GM19328 (cell line): ENCODE results near the gene SACS.
"Not testable (repeated sequence)": the region's sequence is repeated elsewhere in the genome, so short reads cannot be mapped to it uniquely, and the experiment has no call there.

ENCODE experiments used
- ATAC-seq: cut with Tn5 transposase; IDR thresholded peaks from one replicate; pipeline ENCODE4 v1.9.1; 2021; ENCODE audit warnings: mild to moderate bottlenecking, moderate library complexity; ENCODE audit not compliant: unreplicated experiment

Gene SACS

DNA sequence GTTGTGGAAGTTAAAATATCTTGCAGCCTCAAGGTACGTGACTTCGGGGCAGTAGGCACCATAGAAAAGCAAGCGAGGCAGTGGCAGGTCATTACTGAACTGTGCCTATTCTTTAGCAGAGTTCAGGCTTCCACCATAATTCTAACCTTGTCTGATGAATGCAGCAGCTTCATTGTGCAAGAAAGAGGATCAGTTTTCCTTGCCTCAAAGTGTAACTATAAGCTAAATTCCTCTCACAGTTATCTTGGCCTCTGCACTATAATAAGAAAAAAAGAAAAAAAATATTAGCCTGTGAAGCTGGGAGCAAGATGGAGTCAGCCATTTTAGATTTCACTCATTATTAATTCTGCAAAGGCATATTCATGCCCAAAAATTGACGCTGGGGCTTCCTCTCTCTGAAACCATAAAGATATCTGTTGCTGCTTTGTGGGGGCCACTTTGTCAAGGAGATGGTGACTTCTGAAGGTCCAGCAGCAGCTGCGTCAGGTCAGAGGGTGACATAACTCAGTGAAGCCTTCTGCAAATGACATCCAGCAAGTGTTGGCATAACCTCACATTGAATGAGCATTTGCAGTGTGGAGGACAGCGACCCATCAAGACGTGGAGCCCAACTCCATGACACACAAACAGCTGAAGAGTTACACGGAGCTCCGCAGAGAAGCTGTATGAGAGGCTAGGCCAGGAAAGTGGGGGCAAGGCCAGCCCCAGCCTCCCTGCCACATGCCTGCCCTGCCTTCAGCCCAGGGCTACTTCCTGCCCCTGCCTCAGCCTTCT lies 23.1 kb upstream of the SACS start:
- ATAC-seq: no peak

DNA sequence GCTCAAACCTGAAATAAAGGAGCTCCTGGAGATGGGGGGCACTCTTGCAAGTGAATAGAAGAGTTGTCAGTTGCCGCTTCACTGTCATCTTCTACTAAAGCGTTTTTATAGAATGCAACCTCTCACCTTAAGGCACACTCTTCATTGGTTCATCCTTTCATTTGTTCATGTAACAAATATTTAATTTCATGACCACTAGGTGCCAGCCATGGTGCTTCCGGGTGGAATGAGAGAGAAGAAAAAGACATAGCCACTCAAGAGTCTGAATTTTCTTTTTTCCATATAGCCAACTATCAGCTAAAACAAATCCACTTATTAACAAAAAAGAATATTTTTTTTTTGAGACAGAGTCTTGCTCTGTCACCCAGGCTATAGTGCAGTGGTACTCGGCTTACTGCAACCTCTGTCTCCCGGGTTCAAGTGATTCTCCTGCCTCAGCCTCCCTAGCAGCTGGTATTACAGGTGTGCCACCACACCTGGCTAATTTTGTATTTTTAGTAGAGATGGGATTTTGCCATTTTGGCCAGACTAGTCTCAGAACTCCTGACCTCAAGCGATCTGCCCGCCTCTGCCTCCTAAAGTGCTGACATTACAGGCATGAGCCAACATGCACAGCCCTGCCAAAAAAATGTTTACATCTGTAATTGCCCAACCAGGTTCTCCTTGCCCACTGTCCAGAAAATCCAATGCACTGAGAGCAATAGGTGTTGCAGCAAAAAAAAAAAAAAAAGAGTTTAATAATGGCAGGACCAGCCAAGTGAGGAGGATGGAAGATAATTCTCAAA lies 22.1 kb upstream of the SACS start:
- no peak for ATAC-seq

DNA sequence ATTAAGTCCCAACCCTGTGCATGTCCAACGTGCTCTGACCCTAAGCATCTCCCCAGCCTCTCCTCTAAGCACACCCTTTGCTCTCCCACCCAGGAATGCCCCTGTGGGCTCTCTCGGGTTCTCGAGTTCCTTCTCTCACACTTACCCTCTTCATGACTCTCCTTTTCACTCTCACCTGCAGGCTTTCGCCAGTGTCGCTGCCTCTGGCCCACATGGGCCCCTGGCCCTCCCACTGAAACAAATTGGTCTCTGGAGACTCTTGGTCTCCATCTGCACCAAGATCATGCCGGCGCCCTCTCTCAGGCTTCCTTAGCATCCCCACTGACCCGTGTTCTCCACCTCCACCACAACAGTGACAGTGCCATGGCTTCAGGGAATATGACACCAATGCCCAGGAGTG lies 19.6 kb upstream of the SACS start:
- ATAC-seq: no peak

DNA sequence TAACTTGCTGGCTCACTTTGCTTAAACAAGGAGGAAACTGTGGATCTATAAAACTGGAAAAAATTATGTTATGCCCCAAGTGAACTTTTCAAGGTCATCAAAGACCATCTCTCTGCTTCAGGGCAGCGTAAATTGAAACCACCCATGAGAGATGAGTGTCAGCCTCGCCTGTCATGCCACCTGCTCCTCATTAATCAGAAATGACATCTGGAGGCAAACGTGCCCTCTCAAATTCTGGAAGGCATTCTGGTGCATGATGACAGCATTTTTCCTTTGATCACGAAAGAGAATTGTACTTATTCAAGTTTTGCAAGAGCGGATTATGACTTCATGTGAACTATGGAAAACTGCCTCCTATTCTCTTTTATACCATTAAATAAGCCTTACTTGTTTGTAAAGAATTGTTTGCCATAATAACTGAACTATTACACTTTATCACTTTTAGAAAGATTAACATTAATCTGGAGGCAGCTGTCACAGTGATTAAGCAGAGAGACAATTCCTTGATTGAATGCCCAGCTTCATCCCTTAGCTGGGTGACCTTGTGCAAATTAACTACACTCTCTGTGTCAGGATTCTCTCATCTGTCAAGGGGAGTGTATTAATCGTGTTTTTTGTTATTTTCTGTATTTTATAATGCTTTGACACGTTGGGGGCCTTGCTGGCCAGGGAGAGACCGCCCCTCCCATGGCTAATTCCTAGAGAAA lies 17.0 kb upstream of the SACS start:
- ATAC-seq: no peak

DNA sequence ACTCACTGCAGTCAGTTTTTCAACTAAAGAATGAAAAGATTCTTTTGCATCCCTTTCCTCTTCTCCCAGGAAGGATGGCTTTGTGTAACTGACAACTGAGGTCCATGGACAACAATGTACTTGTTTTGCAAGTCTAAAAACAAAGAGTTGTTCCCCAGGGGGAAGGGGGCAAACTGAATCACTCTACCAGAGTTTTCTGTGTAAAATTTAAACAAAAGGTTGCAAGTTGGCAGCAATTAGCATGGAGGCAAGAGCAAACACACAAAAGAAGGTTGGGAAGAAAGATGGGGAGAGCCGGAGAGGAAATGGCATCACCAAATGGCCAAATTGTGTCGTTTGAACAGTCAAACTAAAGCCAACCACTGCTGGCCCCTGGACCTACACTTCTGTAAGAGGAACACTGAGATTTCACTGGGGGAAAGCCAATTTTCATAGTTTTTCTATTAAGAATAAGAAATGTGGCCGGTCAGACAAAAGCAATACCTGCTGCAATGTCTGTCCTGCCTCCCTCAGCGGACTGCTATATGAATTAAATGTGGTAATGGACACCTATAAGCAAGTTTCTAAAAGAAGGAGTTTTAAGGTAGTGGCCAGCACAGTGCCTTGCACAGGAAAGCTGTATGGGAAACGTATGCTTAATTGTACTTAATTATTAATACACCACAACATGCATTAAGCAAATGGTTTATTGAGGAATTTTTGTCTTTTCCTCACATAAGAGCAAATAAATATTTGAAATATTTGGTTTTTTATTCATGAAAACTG lies 16.1 kb upstream of the SACS start:
- ATAC-seq: no peak

DNA sequence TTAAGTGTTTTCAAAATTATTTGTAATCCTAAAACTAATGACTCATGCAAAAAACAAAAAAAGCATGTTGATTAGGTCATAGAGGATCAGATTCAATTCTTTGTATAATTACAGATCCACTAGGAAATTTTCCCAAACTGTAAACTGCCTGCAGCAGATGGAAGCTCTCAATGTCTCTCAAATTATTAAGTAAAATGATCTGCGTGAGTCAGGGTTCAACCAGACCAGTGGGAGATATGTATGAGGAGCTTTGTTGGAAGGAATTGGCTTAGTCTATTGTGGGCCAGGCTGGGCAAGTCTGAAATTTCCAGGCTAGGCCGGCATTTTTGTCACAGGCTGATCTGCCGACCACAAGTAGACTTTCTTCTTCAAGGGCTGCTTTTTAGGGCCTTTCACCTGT lies 14.4 kb upstream of the SACS start:
- ATAC-seq: no peak

DNA sequence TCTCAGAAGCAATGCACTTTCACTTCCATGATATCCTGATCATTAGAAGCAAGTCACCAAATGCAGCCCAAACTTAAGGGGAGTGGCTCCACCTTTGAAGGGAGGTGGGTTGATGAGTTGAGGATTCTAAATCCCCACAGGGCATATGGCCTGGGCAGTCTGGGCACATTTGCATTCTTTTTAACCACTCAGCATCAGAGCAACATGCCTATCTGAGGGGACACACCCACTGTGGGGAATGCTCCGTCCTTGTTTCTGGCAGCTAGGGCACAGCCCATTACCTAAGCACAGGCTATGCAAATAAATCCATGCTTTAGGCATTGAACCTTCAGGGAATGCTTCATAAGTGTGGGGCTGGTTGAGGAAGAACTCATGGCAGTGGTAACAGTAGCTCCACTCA lies 12.3 kb upstream of the SACS start:
- ATAC-seq: no peak

DNA sequence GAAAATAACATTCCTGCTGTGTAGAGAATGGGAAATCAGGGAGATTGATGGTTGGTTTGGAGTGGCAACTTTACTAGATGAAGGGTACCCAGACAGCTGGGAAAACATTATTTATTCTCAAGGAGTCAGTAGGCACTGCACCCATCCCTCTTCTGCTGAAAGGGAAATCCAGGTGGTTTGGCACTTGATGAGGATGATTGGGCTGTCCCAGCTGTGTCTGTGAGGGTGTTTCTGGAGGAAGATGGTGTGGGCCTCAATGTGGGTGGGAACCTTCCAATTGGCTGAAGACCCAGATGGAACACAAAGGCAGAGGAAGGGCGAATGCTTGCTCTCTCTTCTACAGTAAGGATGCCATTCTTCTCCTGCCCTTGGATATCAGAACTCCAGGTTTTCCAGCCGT lies 10.4 kb upstream of the SACS start:
- no peak for ATAC-seq

DNA sequence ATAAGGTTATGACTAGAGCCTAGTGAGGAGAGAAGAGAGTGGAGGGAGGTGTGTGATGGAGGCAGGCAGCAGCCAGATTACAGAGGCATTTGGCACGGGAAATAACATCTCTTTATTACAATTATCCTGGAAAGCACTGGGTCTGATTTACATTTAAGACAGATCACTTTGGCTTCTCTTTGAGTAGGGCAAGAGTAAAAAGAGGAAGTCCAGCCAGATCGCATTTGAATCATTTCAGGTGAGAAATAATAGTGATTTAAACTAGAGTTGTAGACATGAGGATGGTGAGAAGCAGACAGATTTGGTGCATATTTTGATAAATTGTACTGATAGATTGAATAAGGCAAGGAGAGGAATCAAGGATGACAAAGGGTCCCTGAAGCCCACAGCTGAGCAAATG lies 9.6 kb upstream of the SACS start:
- ATAC-seq: no peak

DNA sequence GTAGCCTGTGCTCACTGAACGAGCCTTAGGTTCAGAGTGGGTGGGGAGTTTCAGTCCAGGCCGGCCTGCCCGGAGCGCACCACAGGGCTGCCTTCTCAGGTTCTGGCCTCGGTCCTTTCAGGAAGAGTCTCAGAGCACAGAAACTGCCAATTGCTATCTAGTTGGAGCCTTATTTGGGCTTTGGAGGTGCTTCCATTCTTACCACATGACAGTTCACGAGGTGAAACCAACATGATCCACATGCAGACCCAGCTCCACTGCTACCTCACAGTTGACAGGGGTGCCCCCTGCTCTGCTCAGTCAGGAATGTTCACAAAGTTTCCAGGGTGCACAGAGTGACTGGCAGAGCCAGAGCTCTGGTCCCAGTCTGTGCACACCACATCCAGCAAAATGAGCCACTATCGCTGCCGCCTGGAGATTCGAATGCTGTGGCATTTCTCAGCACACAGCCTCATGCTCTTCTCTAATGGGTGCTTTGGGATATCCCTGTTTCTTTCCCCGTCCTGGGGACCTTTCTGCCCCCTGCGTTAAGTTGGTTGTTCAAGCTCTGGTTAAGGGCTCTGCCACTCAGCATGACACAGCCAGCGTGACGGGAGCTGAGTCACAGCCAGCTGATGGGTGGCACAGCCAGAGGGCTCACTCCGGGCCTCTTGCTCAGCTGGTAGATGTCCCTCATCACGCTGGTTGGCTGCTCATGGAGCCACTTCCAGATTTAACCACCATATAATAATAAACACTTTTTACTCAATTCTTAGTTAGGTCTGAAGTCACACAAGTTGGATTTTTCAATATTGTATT lies 7.5 kb upstream of the SACS start:
- ATAC-seq: no peak

DNA sequence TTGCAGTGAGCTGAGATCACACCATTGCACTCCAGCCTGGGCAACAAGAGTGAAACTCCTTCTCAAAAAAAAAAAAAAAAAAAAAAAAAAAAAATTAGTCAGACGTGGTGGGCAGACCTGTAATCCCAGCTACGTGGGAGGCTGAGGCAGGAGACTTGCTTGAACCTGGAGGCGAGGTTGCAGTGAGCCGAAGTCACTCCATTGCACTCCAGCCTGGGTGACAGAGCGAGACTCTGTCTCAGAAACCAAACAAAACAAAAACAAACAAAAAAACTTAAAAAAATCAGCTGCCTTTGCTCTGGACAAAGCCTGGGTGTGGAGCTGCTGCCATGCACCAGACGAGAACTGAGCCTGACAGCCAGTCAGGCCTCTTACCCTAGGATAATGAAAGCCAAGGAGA lies 6.8 kb upstream of the SACS start:
- not testable (repeated sequence) for ATAC-seq

DNA sequence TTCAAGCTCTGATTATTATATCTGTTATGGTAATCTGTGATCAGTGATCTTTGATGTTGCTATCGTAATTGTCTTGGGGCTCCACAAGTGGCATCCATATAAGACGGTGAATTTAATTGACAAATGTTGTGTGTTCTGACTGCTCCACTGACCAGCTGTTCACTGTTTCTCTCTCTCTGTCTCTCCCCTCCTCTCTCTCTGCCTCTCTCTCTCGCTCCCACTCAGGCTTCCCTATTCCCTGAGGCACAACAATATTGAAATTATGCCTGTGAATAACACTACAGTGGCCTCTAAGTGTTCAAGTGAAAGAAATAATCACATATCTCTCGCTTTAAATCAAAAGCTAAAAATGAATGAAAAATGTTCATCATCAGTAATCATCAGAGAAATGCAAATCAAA lies 4.4 kb upstream of the SACS start:
- no peak for ATAC-seq

DNA sequence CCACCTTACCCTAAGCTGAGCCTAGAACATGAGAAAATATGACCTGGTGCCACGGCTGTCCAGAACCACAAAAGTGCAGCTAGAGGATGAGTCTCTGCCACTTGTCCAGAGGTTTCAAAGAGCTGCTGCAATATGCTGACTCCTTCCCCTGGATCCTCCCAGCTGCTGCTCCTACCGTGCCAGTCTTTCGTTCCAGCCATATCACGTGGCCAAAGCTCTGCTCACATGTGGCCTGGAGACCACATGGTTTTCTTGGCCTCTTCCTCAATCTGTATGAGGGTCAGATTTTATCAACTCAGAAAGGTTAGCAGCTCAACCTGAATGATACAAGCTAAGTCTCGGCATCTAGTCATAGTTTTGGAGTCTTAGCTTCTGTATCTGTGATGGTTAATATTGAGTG lies 3.2 kb upstream of the SACS start:
- no peak for ATAC-seq

DNA sequence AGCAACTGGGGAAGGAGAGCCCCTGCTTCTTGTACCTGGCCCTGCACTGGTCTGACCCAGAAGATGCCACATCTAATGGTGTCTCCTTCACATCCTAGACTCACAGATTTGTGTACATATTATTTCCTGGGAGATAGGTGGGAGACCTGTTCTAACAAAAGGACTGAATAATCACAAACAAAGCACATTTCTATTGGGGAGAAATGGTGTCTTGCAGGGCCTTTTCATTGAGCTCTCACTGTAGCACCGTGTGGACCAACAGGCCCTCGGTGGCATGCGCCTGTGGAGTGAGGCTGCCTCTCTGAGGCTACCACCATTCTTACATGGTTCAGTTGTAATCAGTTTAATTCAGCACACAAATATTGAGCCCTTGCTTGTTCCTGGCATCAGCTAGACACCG lies 989 bp upstream of the SACS start:
- ATAC-seq: no peak

DNA sequence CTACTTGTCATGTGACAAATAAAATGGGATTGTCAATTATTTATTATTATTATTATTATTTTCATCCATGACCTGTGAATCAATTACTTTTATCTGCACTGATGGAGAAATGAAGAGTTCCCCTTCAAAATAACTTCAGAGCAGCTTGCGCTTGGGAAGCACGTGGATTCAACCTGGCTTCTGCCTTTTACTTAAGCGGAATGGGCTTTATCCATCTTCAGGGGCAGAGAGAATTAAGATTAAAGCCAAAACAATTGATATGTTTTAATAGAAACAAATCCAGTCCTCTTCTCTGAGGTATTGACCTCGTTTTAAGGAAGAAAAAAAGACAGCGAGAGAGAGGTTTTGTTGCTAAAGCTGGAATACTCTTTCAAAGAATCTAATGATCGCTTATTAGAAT lies 876 bp downstream of the SACS start:
- ATAC-seq: no peak

DNA sequence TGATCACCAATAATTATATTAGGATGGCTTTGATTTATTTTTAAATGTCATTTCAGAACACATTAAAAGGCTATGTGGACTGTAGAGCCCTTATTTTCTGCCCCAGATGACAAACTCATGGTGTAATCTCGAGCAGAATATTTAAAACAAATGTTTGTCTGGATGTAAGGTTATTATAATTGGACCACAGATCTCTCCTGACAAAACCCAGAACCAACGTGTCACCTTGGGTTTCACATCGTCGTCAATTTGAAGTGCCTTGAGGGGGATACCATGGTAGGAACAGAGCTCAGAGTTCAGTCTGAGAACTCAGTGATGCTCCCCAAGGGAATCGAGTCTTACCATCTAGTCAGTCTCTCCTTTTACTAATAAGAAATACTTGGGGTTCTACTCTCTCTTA lies 2.8 kb downstream of the SACS start:
- ATAC-seq: no peak

DNA sequence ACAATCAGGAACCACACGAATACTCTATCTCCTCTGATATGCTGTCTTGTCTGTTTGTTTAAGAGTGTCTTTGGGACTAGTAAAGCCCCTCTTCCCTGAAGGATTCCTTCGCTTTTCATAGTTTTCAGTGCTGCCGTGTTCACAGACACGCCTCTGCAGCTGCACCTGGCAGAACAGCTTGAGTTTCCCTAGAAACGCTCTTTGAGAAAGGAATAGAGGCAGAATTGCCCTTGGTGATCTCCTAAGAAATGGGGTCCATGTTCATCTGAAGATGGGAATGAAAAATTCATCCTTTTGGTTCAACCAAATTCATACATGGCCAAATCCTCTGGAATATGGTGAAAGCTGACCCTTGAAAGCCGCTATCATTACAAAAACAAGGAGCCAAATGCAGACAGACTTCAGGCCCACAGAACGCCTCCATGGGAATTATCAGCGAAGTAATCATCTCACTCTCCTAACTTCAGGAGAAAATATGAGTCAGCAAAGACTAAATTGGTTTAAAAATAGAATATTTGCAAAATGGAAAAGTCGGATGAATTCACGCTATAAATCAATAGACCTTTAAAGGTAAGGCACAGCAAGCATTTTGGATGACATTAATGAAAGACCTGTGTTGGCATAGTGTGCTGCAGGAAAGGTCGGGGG lies 5.5 kb downstream of the SACS start:
- ATAC-seq: no peak

DNA sequence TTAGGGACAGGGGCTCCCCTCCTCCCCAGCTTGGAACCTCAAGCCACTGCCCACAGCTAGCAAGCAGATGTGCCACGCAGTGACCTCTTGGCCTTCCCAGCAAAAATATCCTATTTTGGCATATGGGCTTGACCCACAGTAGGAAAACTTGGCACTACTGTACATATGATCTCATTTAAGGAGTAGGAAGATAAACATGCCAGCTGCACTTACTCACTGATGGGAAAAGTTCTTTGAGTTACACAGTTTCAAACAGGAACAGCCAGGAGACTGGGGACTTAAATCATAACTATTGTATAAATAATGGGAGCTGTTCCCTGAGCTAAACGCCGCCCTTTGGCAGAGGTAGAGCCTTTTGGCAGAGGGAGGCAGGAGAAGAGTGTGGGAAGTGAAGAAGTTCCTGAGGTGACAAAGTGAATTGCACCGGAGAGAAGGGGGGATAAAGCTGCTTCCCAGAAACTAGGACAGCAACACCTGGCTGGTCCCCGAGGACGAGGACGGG lies 6.1 kb downstream of the SACS start:
- no peak for ATAC-seq

DNA sequence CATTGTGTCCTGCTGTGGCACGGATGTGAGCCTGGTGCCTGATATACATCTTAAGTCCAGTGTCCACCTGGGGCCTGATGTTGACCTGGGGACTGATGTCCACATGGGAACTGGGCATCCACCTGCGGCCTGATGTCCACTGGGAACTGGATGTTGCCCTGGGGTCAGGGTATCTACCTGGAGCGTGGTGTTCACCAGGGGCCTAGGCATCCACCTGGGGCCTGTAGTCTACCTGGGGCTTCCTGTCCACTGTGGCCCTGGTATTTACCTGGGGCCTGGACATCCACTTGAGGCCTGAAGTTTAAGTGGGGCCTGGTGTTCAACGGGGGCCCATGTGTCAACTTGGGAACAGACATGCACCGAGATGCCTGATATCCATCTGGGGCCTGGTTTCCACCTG lies 11.9 kb downstream of the SACS start:
- ATAC-seq: no peak
